Neural progenitor cell (in vitro differentiated cells): Measurements from ENCODE around the gene METTL25B. TPM values are rescaled to one million over a fixed set of nuclear protein-coding genes. Genes with fewer than 3 reads are reported as not detected.

ENCODE experiments used
- DNase-seq: peaks from one replicate; pipeline ENCODE4 v3.0.0-alpha.2; 2016; ENCODE audit warnings: low spot score
- H2AFZ ChIP-seq: fragments of 200-600 bp; sonication (generic); replicated peaks from 2 replicates; pipeline ENCODE4 v1.6.1; 2016; ENCODE audit warnings: antibody characterized with exemption
- H3F3A ChIP-seq: fragments of 200-600 bp; sonication (generic); 2 replicates; pipeline ENCODE4 v1.6.1; 2016; ENCODE audit warnings: antibody characterized with exemption, low read depth
- H3K27ac ChIP-seq: fragments of 200-600 bp; sonication (generic); 2 replicates; pipeline ENCODE4 v1.5.1; 2016; ENCODE audit warnings: mild to moderate bottlenecking
- H3K27me3 ChIP-seq: fragments of 200-600 bp; sonication (generic); 2 replicates; pipeline ENCODE4 v1.6.1; 2016; ENCODE audit warnings: mild to moderate bottlenecking, moderate library complexity
- H3K36me3 ChIP-seq: fragments of 200-600 bp; sonication (generic); 2 replicates; pipeline ENCODE4 v1.5.1; 2016
- H3K4me1 ChIP-seq: fragments of 200-600 bp; sonication (generic); 2 replicates; pipeline ENCODE4 v1.6.1; 2016; ENCODE audit warnings: mixed run types
- H3K4me2 ChIP-seq: fragments of 200-600 bp; sonication (generic); 2 replicates; pipeline ENCODE4 v1.6.1; 2016
- H3K4me3 ChIP-seq: fragments of 200-600 bp; sonication (generic); 2 replicates; pipeline ENCODE4 v1.5.1; 2016
- H3K79me2 ChIP-seq: fragments of 200-600 bp; sonication (generic); 2 replicates; pipeline ENCODE4 v1.6.1; 2016; ENCODE audit warnings: low read depth
- H3K9ac ChIP-seq: fragments of 200-600 bp; sonication (generic); 2 replicates; pipeline ENCODE4 v1.6.1; 2016
- H3K9me3 ChIP-seq: fragments of 200-600 bp; sonication (generic); 2 replicates; pipeline ENCODE4 v1.5.1; 2016; ENCODE audit warnings: low read depth
- H4K20me1 ChIP-seq: fragments of 200-600 bp; sonication (generic); 2 replicates; pipeline ENCODE4 v1.6.1; 2016; ENCODE audit warnings: low read depth
- H3K27ac Mint-ChIP-seq: 3 replicates; pipeline ENCODE4 v1.8.0; 2021; ENCODE audit warnings: mixed read lengths
- H3K27me3 Mint-ChIP-seq: 2 replicates; pipeline ENCODE4 v1.8.0; 2022; ENCODE audit warnings: low read depth, mild to moderate bottlenecking, inconsistent platforms, moderate library complexity, mixed read lengths; ENCODE audit not compliant: insufficient read depth
- H3K36me3 Mint-ChIP-seq: 3 replicates; pipeline ENCODE4 v1.8.0; 2021; ENCODE audit warnings: mixed read lengths
- H3K4me1 Mint-ChIP-seq: 3 replicates; pipeline ENCODE4 v1.8.0; 2021; ENCODE audit warnings: mixed read lengths
- H3K4me3 Mint-ChIP-seq: 3 replicates; pipeline ENCODE4 v1.8.0; 2021; ENCODE audit warnings: mild to moderate bottlenecking, moderate library complexity, mixed read lengths
- H3K9me3 Mint-ChIP-seq: 3 replicates; pipeline ENCODE4 v1.8.0; 2020; ENCODE audit warnings: mixed read lengths
- CTCF ChIP-seq: fragments of 200-600 bp; sonication (generic); IDR thresholded peaks from 2 replicates; pipeline ENCODE4 v1.5.1; 2017; ENCODE audit warnings: antibody characterized with exemption, mild to moderate bottlenecking
- EZH2 ChIP-seq: fragments of 200-600 bp; sonication (generic); IDR thresholded peaks from 2 replicates; pipeline ENCODE4 v1.6.1; 2017; ENCODE audit warnings: antibody characterized with exemption, mild to moderate bottlenecking, moderate library complexity
- EZH2phosphoT487 ChIP-seq: fragments of 200-600 bp; sonication (generic); IDR thresholded peaks from 2 replicates; pipeline ENCODE4 v1.6.1; 2017; ENCODE audit warnings: antibody characterized with exemption
- total RNA-seq: library from RNA; depleted of rRNA; stranded (reverse); fragments of >200 nt; gene quantifications from 2 replicates; pipeline ENCODE4 v1.2.3, GENCODE V29; 2015; ENCODE audit warnings: low replicate concordance

Gene METTL25B
- total RNA-seq, 1 donor from 2014 or later, result 21.4 TPM

- peak within 1 kb of the TSS; percentile 96 for H3K9ac ChIP-seq
- H3K4me3 ChIP-seq, result peak within 1 kb of the TSS; percentile 100
- H3K27ac ChIP-seq, result peak within 1 kb of the TSS; percentile 90
- DNase-seq, result no peak
- H3K4me1 Mint-ChIP-seq, result peaks cover 52% of the 10 kb centered on the region
- peak within 1 kb of the TSS; percentile 100 for H3K4me3 Mint-ChIP-seq
- H3K79me2 ChIP-seq, result peaks cover 84% of the 10 kb centered on the region
- H3K4me1 ChIP-seq, result peaks cover 32% of the 10 kb centered on the region
- H3K36me3 Mint-ChIP-seq, result peaks cover 3% of the 10 kb centered on the region
- H3F3A ChIP-seq, result peaks cover 47% of the 10 kb centered on the region
- H3K9me3 ChIP-seq, result no peaks in the 10 kb centered on the region
- H3K4me2 ChIP-seq, result peak within 1 kb of the TSS; percentile 100
- H4K20me1 ChIP-seq, result peaks cover 14% of the 10 kb centered on the region
- peak within 1 kb of the TSS; percentile 95 for H2AFZ ChIP-seq
- TF ChIP-seq EZH2phosphoT487 (no peak), CTCF (no peak), EZH2 (no peak)
- no peaks in the 10 kb centered on the region for H3K36me3 ChIP-seq
- H3K27ac Mint-ChIP-seq, result peak within 1 kb of the TSS; percentile 99
- H3K9me3 Mint-ChIP-seq, result no peaks in the 10 kb centered on the region
- peaks cover 2% of the 10 kb centered on the region for H3K27me3 Mint-ChIP-seq
- no peaks in the 10 kb centered on the region for H3K27me3 ChIP-seq
Measured at GRCh38 chr1:156751451-156751756, 23.1 kb downstream of the METTL25B start, which contains the start of gene HDGF. Gene HDGF (minus strand): TSS chr1:156751675. CDS start chr1:156751429, 246 bp downstream.

DNA sequence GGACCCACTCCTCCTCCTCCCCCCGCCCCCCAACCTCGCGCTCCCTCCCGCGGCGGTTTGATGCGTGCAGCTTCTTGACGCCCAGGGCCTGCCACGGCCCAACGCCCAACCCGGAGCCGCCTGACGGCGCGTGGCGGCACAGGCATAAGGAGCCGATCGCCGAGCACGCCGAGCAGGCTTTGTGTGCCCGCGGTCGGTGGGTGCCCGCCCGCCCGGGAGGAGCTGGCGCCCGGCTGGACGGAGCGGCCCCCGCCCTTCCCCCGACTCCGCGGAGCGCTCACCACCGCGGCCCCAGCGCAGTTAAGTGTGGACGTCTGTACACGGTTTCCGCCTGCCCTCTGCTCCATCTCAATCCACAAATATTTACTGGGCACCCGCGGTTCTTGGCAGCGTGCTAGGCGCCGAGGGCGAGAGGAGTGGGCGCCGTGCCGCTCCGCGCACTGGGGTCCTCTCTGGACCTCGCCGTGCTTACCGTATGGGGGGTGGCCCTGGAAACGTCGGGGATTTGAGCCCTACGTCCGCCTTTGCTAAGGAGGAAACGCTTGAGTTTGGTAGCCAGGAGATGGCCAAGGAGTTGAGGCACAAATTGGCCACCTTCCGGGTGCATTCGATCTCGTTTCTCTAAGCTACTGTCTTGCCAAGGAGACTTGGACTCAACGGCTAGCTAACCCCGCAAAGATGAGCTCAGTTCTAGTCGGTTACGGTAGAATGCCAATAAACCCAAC is 23.6 kb downstream of the METTL25B start:
- Histone ChIP-seq H3K79me2 (peaks cover 84% of the 10 kb centered on the region), H2AFZ (peak overlapping the region; percentile 95), H3K9me3 (no peaks in the 10 kb centered on the region), H3K36me3 (no peaks in the 10 kb centered on the region), H3K4me2 (peak overlapping the region; percentile 100), H3K9ac (peak overlapping the region; percentile 96), H3K4me1 (peaks cover 31% of the 10 kb centered on the region), H3K4me3 (peak overlapping the region; percentile 100), H3F3A (peaks cover 42% of the 10 kb centered on the region), H3K27me3 (no peaks in the 10 kb centered on the region), H4K20me1 (peaks cover 14% of the 10 kb centered on the region), H3K27ac (peak overlapping the region; percentile 90)
- Mint-ChIP-seq H3K27me3 (peaks cover 2% of the 10 kb centered on the region), H3K4me3 (peak overlapping the region; percentile 96), H3K27ac (peak overlapping the region; percentile 98), H3K9me3 (no peaks in the 10 kb centered on the region), H3K4me1 (peaks cover 49% of the 10 kb centered on the region), H3K36me3 (peaks cover 3% of the 10 kb centered on the region)
- peak; percentile 44 for TF ChIP-seq EZH2
- TF ChIP-seq CTCF, result no peak
- peak; percentile 97 for DNase-seq

DNA sequence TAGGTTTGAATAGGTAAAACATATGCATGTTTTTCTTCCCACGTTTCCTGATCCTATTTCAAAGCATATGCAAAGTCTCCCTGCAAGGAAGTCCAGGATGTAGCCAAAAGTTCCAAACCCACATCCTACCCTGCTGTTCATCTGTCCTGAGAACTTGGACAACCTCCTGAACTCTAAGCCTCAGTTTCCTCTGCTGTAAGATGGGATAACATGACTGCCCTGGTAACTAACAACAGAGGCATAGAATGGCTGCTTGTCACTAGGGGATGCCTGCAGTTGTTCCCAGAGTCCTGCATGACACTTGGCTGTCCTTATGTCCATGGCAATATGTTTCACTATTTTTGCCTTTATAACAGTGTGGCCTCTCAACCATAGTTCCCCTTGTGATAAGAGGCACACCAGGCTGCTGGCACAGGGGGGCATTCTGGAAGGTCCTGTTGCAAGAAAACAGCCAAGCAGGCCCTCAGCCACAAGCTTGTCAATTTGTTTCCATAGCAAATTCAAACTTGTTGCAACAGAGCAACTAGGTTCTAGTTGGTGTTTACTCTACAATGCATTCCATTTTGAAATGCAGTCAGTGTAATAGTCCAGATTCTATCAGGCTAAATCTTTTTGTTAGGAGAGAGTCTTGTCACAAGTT is 24.7 kb downstream of the METTL25B start:
- H3K9me3 ChIP-seq, result no peaks in the 10 kb centered on the region
- peak overlapping the region; percentile 96 for H3K9ac ChIP-seq

More for the DNA sequence above, 24.7 kb downstream of the METTL25B start:
- peak overlapping the region; percentile 100 for H3K4me3 ChIP-seq
- peaks cover 3% of the 10 kb centered on the region for H3K36me3 Mint-ChIP-seq
- peak overlapping the region; percentile 99 for H3K4me2 ChIP-seq
- no peaks in the 10 kb centered on the region for H3K27me3 ChIP-seq
- H3K4me3 Mint-ChIP-seq, result peak overlapping the region; percentile 96
- H3K79me2 ChIP-seq, result peaks cover 77% of the 10 kb centered on the region
- H2AFZ ChIP-seq, result no peak overlapping the region
- H3K4me1 Mint-ChIP-seq, result peaks cover 42% of the 10 kb centered on the region
- H3K27ac ChIP-seq, result no peak overlapping the region
- H4K20me1 ChIP-seq, result peaks cover 14% of the 10 kb centered on the region
- H3K27me3 Mint-ChIP-seq, result peaks cover 2% of the 10 kb centered on the region
- H3K9me3 Mint-ChIP-seq, result no peaks in the 10 kb centered on the region
- no peak for DNase-seq
- H3K36me3 ChIP-seq, result no peaks in the 10 kb centered on the region
- TF ChIP-seq EZH2 (no peak), CTCF (no peak), EZH2phosphoT487 (no peak)
- peak overlapping the region; percentile 90 for H3K27ac Mint-ChIP-seq
- peaks cover 24% of the 10 kb centered on the region for H3K4me1 ChIP-seq
- peaks cover 33% of the 10 kb centered on the region for H3F3A ChIP-seq
